ENCODE measurements around the gene EPS15.

GRCh38 chr1:51445351-51446090 is 73.5 kb downstream of the EPS15 start:
- TF ChIP-seq CTCF (IDR thresholded peaks at IDR 0.05) (no peak), EZH2 (IDR thresholded peaks at IDR 0.05) (no peak)

All from neural progenitor cell (in vitro differentiated cells).